Measurements from ENCODE around the gene LINC01488. TPM values are rescaled to one million over a fixed set of nuclear protein-coding genes. Genes with fewer than 3 reads are reported as not detected.

LINC01488 gene
- total RNA-seq, 1 experiment from 2014 or later, result not detected

GRCh38 chr11:69460540-69461257 is 20.8 kb upstream of the LINC01488 start (continued):
- peak; percentile 58 for TF ChIP-seq MAX (IDR thresholded peaks at IDR 0.05)

- no peak overlapping the region for H3K9ac ChIP-seq (ENCODE audit: low read length)
- no peaks in the 10 kb centered on the region for H3K79me2 ChIP-seq (ENCODE audit: insufficient read depth, low read length)
- no TSS peak for BruUV-seq (replicated peaks)
- intact Hi-C loops (cut with micrococcal nuclease), result no loop called here
- CTCF ChIA-PET, result no interaction called here
- H3K4me3 ChIP-seq (replicated peaks in 1 of 2; ENCODE audit: low read depth in 1 of 2, low read length in 2 of 2), result no peak overlapping the region
- POLR2A ChIA-PET, result no interaction called here
- H3K4me1 ChIP-seq (ENCODE audit: control insufficient read depth in 1 of 2, insufficient read depth in 2 of 2, low read length in 2 of 2), result peaks cover 0 to 6% of the 10 kb centered on the region in 2 experiments; a peak in 1 of 4 replicates
- no peak for DNase-seq (ENCODE audit: low read depth, low spot score)
- TF ChIP-seq ZFX (IDR thresholded peaks at IDR 0.05) (no peak), EZH2 (IDR thresholded peaks at IDR 0.05) (no peak), REST (IDR thresholded peaks at IDR 0.05; ENCODE audit: low read depth) (no peak), CTCF (IDR thresholded peaks at IDR 0.05 in 2 of 3, conservative IDR thresholded peaks at IDR 0.05 in 1 of 3; ENCODE audit: borderline replicate concordance in 1 of 3, insufficient read depth in 1 of 3, low read depth in 2 of 3, low read length in 2 of 3) (no peak), FOSL1 (IDR thresholded peaks at IDR 0.05; ENCODE audit: low read depth) (no peak), EZH2phosphoT487 (IDR thresholded peaks at IDR 0.05; ENCODE audit: borderline replicate concordance) (no peak), SIN3A (IDR thresholded peaks at IDR 0.05; ENCODE audit: low read depth) (no peak), TCF7L2 (IDR thresholded peaks at IDR 0.05; ENCODE audit: borderline replicate concordance, extremely low read depth, insufficient read depth, insufficient read length) (no peak), POLR2A (IDR thresholded peaks at IDR 0.05; ENCODE audit: borderline replicate concordance, extremely low read depth, insufficient read depth, insufficient read length) (no peak), MAX (IDR thresholded peaks at IDR 0.05) (no peak), CBX3 (IDR thresholded peaks at IDR 0.05; ENCODE audit: low read depth) (no peak), SP1 (IDR thresholded peaks at IDR 0.05; ENCODE audit: low read depth) (no peak)
- H3K36me3 ChIP-seq (ENCODE audit: control insufficient read depth in 1 of 2, insufficient read depth in 2 of 2, low read length in 2 of 2), result no peaks in the 10 kb centered on the region
- RAD21 ChIA-PET (ENCODE audit: low non-redundant PET in 1 of 2, low total read pairs in 2 of 2, uncharacterized antibody in 2 of 2, unreplicated experiment in 2 of 2), result no interaction called here
- no peaks in the 10 kb centered on the region for H3K27me3 ChIP-seq (ENCODE audit: insufficient read depth, low read length)
- H2AFZ ChIP-seq (ENCODE audit: low read depth, low read length, poor library complexity, severe bottlenecking), result no peak overlapping the region
- H4K20me1 ChIP-seq (ENCODE audit: insufficient read depth), result no peaks in the 10 kb centered on the region
- no peak overlapping the region for H3K27ac ChIP-seq (ENCODE audit: low read depth, low read length)
- peaks cover 0 to 32% of the 10 kb centered on the region in 2 experiments; a peak in 2 of 4 replicates for H3K9me3 ChIP-seq (ENCODE audit: control insufficient read depth in 1 of 2, insufficient read depth in 1 of 2, low read depth in 1 of 2, low read length in 2 of 2)
- no peaks in the 10 kb centered on the region for H3K9me2 ChIP-seq (ENCODE audit: insufficient read depth)
- H3K4me2 ChIP-seq (ENCODE audit: low read length), result no peak overlapping the region
- no peak for ATAC-seq
These were observed 20.0 kb upstream of the LINC01488 start for GRCh38 chr11:69461272-69461962.
